Stomach (tissue), 9 donors: Measurements from ENCODE around the gene GABARAP. TPM values are rescaled to one million over a fixed set of nuclear protein-coding genes. Genes with fewer than 3 reads are reported as not detected.

Experiments used
- DNase-seq, 2 donors: peaks; one replicate each; pipeline versions ENCODE4 v3.0.0 to v3.0.0-alpha.2; 2013 to 2019
- H3K27ac ChIP-seq, 5 donors: fragments of 200-600 bp in 4 of 5; sonication (generic) in 4 of 5; one replicate each; pipeline ENCODE4 v1.5.1; 2013 to 2019; ENCODE audit warnings: mild to moderate bottlenecking in 1 of 5, moderate library complexity in 1 of 5
- H3K27me3 ChIP-seq, 3 donors: fragments of 200-600 bp; sonication (generic); one replicate each; pipeline ENCODE4 v1.5.1; 2017 to 2019; ENCODE audit warnings: mixed run types in 1 of 3
- H3K36me3 ChIP-seq, 4 donors: fragments of 200-600 bp; sonication (generic); 1 replicate in 3 of 4; 2 replicates in 1 of 4; pipeline ENCODE4 v1.5.1; 2016 to 2019
- H3K4me1 ChIP-seq, 4 donors: fragments of 200-600 bp; sonication (generic); one replicate each; pipeline ENCODE4 v1.5.1; 2016 to 2019
- H3K4me3 ChIP-seq, 4 donors: fragments of 200-600 bp; sonication (generic) in 3 of 4; one replicate each; pipeline ENCODE4 v1.5.1; 2016 to 2019; ENCODE audit warnings: mild to moderate bottlenecking in 1 of 4
- H3K9me3 ChIP-seq, 4 donors: fragments of 200-600 bp; sonication (generic); one replicate each; pipeline ENCODE4 v1.5.1; 2016 to 2019
- EP300 ChIP-seq: sonication (generic); formaldehyde crosslinking; IDR thresholded peaks from one replicate; pipeline ENCODE4 v1.6.1; 2017; ENCODE audit warnings: antibody characterized with exemption
- POLR2A ChIP-seq, 4 donors: fragments of 450-650 bp; IDR thresholded peaks; one replicate each; pipeline ENCODE4 v1.6.1; 2016; ENCODE audit warnings: antibody characterized with exemption in 4 of 4, control low read depth in 2 of 4, mild to moderate bottlenecking in 1 of 4, moderate library complexity in 1 of 4
- POLR2AphosphoS5 ChIP-seq, 3 donors: sonication (generic); formaldehyde crosslinking; IDR thresholded peaks; one replicate each; pipeline ENCODE4 v1.6.1; 2016; ENCODE audit warnings: antibody characterized with exemption in 3 of 3
- WGBS, 5 donors: extraction: QIAGEN DNeasy Blood & Tissue Kit in 3 of 5; methylation state at CpG; one replicate each; pipeline versions ENCODE4 v1.1.5 to v1.1.7; 2013 to 2018; 5-methylcytosine and 5-hydroxymethylcytosine counted together
- intact Hi-C: fragments of 100-400 bp; cut with DNase I; formaldehyde crosslinking; loops from one replicate; pipeline ENCODE4 v1.15.1; 2023; ENCODE audit warnings: low total_unique reads
- polyA plus RNA-seq, 3 donors: library from polyadenylated mRNA; stranded (reverse); fragments of 200-250 nt; gene quantifications; one replicate each; pipeline ENCODE4 v1.2.3, GENCODE V29; 2013
- total RNA-seq, 5 donors: library from RNA; depleted of rRNA; stranded (reverse); fragments of >200 nt; gene quantifications; one replicate each; pipeline versions ENCODE4 v1.1.0 to v1.2.3, GENCODE V29; 2014 to 2016
- TF ChIP-seq, protein P1 (sequence below), 7 experiments: fragments of 450-650 bp in 4 of 7; fragments of 200-600 bp in 3 of 7; sonication (generic) in 3 of 7; IDR thresholded peaks; one replicate each; pipeline ENCODE4 v1.5.1; 2016 to 2019; ENCODE audit warnings: antibody characterized with exemption in 7 of 7, control low read depth in 2 of 7, mild to moderate bottlenecking in 1 of 7
- donor health status: healthy with polysubstance abuse.
- donor health status: Bipolar disorder and iron deficiency.
- donor health status: healthy.

Gene GABARAP
- total and polyA plus RNA-seq, 8 donors: 111 to 1,252 (median 404) TPM

DNA sequence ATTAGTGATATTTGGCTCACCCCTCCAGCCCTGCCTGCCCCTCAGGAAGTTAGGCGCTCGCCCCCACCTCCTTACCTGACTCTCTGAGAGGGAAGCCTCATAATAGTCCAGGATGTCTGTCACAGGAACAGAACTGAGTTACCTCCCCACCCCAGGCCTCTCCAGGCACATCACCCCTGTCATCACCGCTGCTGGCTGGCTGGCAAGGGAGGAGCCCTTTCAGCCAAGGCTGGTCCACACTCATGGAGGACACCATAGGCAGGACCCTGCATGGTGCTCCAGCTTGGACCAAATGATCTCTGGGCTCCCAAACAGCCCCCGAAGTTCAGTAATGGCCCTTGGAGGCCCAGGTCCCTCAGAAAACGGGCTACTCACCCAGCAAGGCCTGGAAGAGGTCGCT is 24.1 kb downstream of the GABARAP start:
- Histone ChIP-seq H3K36me3 (peaks cover 17 to 23% (median 21%) of the 10 kb centered on the region in 4 donors), H3K4me1 (peaks cover 59 to 96% (median 90%) of the 10 kb centered on the region in 4 donors), H3K27me3 (peaks cover 0 to 12% (median 0%) of the 10 kb centered on the region in 3 donors), H3K27ac (peak overlapping the region; percentile 8 to 100 (median 96)), H3K4me3 (peak overlapping the region in 3 of 4 donors; percentile 52 to 60 (median 57)), H3K9me3 (no peaks in the 10 kb centered on the region)
- intact Hi-C loops: no loop called here
- TF ChIP-seq POLR2AphosphoS5 (IDR thresholded peaks at IDR 0.05) (no peak), EP300 (no peak), POLR2A (IDR thresholded peaks at IDR 0.05) (no peak)
- TF ChIP-seq, protein P1, sequence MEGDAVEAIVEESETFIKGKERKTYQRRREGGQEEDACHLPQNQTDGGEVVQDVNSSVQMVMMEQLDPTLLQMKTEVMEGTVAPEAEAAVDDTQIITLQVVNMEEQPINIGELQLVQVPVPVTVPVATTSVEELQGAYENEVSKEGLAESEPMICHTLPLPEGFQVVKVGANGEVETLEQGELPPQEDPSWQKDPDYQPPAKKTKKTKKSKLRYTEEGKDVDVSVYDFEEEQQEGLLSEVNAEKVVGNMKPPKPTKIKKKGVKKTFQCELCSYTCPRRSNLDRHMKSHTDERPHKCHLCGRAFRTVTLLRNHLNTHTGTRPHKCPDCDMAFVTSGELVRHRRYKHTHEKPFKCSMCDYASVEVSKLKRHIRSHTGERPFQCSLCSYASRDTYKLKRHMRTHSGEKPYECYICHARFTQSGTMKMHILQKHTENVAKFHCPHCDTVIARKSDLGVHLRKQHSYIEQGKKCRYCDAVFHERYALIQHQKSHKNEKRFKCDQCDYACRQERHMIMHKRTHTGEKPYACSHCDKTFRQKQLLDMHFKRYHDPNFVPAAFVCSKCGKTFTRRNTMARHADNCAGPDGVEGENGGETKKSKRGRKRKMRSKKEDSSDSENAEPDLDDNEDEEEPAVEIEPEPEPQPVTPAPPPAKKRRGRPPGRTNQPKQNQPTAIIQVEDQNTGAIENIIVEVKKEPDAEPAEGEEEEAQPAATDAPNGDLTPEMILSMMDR (IDR thresholded peaks at IDR 0.05): no peak
- no peak for DNase-seq
- WGBS, 5 donors: 61 to 68% (median 64%) methylated on average over 6 of the region's 6 CpGs

DNA sequence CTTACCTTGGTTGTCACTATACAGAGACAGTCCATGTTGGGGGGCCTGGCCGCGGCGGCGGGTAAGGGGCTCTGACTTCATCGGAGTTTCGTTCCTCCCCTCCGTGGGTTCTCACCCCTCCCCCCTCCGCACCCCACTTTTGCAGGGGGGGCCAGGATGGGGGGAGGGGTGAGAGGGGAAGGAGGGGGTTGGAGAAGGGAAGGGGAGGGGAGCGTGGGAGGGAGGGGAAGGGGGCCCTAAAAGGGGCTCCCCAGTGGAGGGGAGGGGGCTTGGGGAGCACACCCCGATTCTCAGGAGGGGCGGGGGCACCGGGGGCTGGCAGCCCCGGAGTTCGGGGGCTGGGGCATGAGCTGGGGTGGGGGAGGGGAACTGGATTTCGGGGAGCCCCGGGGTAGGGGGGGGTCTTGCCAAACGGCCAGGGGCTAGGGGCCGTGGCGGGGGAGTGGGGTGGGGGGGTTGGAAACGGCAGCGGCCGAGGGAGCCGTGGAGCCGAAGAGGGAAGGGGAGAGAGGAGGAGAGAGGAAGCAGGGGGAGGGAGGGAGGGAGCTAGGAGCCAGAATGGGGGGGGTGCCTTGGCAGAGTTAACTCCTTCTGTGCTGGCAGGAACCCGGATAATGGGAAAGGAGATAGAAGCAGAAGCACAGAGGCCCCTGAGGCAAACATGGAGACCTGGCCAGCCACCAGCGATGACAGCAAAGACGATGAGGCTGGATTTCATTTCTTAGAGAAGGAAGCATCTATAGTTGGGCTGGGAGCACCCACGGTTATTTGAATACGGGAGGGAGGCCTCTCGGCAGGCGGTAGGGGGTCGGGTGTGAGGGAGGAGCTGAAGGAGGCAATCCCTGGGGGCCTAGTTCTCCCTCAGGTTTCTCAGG is 24.9 kb downstream of the GABARAP start:
- Histone ChIP-seq H3K4me3 (peak overlapping the region; percentile 52 to 60 (median 55)), H3K36me3 (peaks cover 9 to 15% (median 13%) of the 10 kb centered on the region in 4 donors), H3K27ac (peak overlapping the region; percentile 8 to 100 (median 96)), H3K27me3 (peaks cover 0 to 13% (median 0%) of the 10 kb centered on the region in 3 donors), H3K4me1 (peaks cover 59 to 88% (median 87%) of the 10 kb centered on the region in 4 donors), H3K9me3 (no peaks in the 10 kb centered on the region)
- TF ChIP-seq POLR2A (IDR thresholded peaks at IDR 0.05) (no peak), POLR2AphosphoS5 (IDR thresholded peaks at IDR 0.05) (no peak)
- intact Hi-C loops: no loop called here
- 2 to 5% (median 3%) methylated on average over 22 to 32 of the region's 32 CpGs for WGBS, 5 donors
- DNase-seq: peak; percentile 54 to 91

DNA sequence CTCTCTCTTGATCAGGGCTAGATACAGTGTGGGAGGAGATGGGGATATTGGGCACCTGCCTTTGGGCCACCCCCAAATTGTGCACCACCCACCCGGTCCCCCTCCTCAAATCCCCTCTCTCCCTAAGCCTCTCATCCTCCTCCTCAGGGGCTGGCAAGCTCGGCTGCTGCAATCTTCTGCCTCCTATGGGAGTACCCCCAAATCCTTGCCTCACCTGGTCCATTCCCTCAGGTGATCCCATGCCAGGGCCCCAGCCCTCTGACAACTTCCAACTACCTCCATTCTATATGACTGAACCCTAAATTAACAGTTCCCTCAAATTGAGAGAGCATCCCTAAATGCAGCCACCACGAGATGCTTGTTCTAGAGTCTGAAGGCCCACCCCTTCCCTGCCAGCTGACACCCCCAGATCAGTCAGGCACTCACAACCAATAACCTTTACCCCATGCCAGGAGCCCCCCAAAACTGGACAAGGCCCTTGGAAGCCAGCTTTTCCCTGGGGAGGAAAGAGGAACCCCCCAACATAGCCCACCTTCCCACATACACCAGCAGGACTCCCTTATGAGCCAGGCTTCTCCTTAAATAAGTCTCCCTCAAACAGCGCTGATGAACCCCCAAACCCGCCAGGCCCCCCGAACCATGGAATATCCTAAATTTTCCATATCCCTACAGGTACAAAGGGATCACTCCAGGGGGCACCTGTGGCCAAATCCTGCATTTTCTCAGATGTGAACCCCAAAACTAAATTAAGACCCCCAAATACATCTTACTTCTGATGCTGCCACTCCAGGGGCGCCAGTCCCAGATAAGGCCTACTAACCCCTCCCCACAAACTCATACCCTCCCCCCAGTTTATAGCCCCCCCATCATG is 25.8 kb downstream of the GABARAP start:
- H3K4me1 ChIP-seq: peaks cover 54 to 87% (median 81%) of the 10 kb centered on the region in 4 donors
- WGBS, 5 donors: 24 to 36% (median 29%) methylated on average over 7 of the region's 7 CpGs
- no peaks in the 10 kb centered on the region for H3K9me3 ChIP-seq
- peaks cover 0 to 22% (median 0%) of the 10 kb centered on the region in 3 donors for H3K27me3 ChIP-seq
- peak overlapping the region; percentile 52 to 60 (median 55) for H3K4me3 ChIP-seq
- intact Hi-C loops: no loop called here
- no peak for TF ChIP-seq POLR2A (IDR thresholded peaks at IDR 0.05)
- no peak for TF ChIP-seq POLR2AphosphoS5 (IDR thresholded peaks at IDR 0.05)
- TF ChIP-seq, protein P1 (IDR thresholded peaks at IDR 0.05): no peak
- TF ChIP-seq EP300: no peak
- H3K27ac ChIP-seq: peak overlapping the region in 4 of 5 donors; percentile 74 to 100 (median 97)
- H3K36me3 ChIP-seq: peaks cover under 1 to 6% (median 4%) of the 10 kb centered on the region in 4 donors
- DNase-seq: no peak

DNA sequence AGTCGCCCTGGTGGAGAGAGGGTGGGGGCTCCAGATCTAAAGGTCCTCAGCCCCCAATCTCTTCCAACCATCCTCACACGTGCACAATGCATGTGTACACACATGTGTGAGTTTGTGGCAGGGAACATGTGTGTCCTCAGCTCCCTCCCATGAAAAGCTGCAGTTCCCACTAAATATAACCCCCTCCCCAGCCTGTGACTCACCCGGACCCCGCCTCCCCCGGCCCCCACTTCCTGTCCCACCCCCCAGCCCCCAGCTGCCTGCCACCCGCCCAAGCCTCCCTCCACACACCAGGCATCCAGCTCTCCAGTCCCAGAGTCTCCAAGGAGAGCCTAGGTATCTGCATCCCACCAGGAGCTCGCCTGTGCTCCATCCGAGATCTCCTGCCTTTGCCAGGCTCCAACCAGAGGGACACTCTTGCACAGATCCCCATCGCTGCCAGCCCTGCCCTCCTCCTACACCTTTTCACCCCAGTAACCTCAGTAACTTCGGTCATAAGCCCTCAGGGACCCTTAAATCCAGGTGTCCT is 26.5 kb downstream of the GABARAP start:
- Histone ChIP-seq H3K9me3 (no peaks in the 10 kb centered on the region), H3K4me1 (peaks cover 46 to 84% (median 76%) of the 10 kb centered on the region in 4 donors), H3K36me3 (no peaks in the 10 kb centered on the region), H3K27ac (peak overlapping the region in 4 of 5 donors; percentile 63 to 100 (median 97)), H3K27me3 (peaks cover 0 to 30% (median 0%) of the 10 kb centered on the region in 3 donors), H3K4me3 (peak overlapping the region; percentile 51 to 60 (median 55))
- DNase-seq: peak in 1 of 2 donors; percentile 58
- TF ChIP-seq, protein P1 (IDR thresholded peaks at IDR 0.05): no peak
- TF ChIP-seq POLR2A (IDR thresholded peaks at IDR 0.05) (no peak), POLR2AphosphoS5 (IDR thresholded peaks at IDR 0.05) (no peak), EP300 (no peak)
- intact Hi-C loops: no loop called here
- 11 to 20% (median 16%) methylated on average over 6 to 10 of the region's 10 CpGs for WGBS, 5 donors
